Astrocyte (in vitro differentiated cells and primary cell): Measurements from ENCODE around the gene HBM. TPM values are rescaled to one million over a fixed set of nuclear protein-coding genes. Genes with fewer than 3 reads are reported as not detected.
A peak's percentile ranks its signal among the peaks of the same experiment; 100 is the strongest.
"Not testable (repeated sequence)": the region's sequence is repeated elsewhere in the genome, so short reads cannot be mapped to it uniquely, and the experiment has no call there.

ENCODE experiments used
- DNase-seq: peaks from one replicate; pipeline ENCODE4 v3.0.0-alpha.2; 2010; ENCODE audit warnings: low read depth
- FAIRE-seq: peaks from 2 replicates; lab custom pipeline; 2011; peaks lifted over from hg19 to GRCh38; lab: Jason Lieb, UNC
- H2AFZ ChIP-seq: 2 replicates; pipeline ENCODE4 v1.6.0; 2012; ENCODE audit warnings: low read depth, low read length, inconsistent platforms
- H3K27ac ChIP-seq: 2 replicates; pipeline ENCODE4 v1.5.1; 2011; ENCODE audit warnings: low read depth, low read length, inconsistent platforms
- H3K27me3 ChIP-seq: 2 replicates; pipeline ENCODE4 v1.6.0; 2011; ENCODE audit warnings: low read length, inconsistent platforms; ENCODE audit not compliant: insufficient read depth
- H3K36me3 ChIP-seq: 2 replicates; pipeline ENCODE4 v1.5.1; 2011; ENCODE audit warnings: low read length, inconsistent platforms; ENCODE audit not compliant: insufficient read depth
- H3K4me1 ChIP-seq: 2 replicates; pipeline ENCODE4 v1.5.1; 2011; ENCODE audit warnings: low read length, inconsistent platforms; ENCODE audit not compliant: insufficient read depth
- H3K4me2 ChIP-seq: 2 replicates; pipeline ENCODE4 v1.6.0; 2012; ENCODE audit warnings: low read length, inconsistent platforms
- H3K4me3 ChIP-seq: 2 replicates; pipeline ENCODE4 v1.5.1; 2011; ENCODE audit warnings: low read depth, mild to moderate bottlenecking, low read length, inconsistent platforms; ENCODE audit not compliant: insufficient read depth
- H3K79me2 ChIP-seq: 2 replicates; pipeline ENCODE4 v1.6.0; 2012; ENCODE audit warnings: mild to moderate bottlenecking, low read length, inconsistent platforms; ENCODE audit not compliant: insufficient read depth
- H3K9ac ChIP-seq: 2 replicates; pipeline ENCODE4 v1.6.0; 2012; ENCODE audit warnings: mild to moderate bottlenecking, low read length, inconsistent platforms
- H3K9me3 ChIP-seq: 2 replicates; pipeline ENCODE4 v1.5.1; 2012; ENCODE audit warnings: low read depth, mild to moderate bottlenecking, low read length, inconsistent platforms; ENCODE audit not compliant: insufficient read depth
- H4K20me1 ChIP-seq: 2 replicates; pipeline ENCODE4 v1.6.0; 2012; ENCODE audit warnings: low read length, inconsistent platforms; ENCODE audit not compliant: insufficient read depth
- H3K27ac Mint-ChIP-seq: one replicate; pipeline ENCODE4 v1.8.0; 2021; ENCODE audit warnings: mild to moderate bottlenecking, mixed read lengths; ENCODE audit not compliant: unreplicated experiment
- H3K27me3 Mint-ChIP-seq: one replicate; pipeline ENCODE4 v1.8.0; 2021; ENCODE audit warnings: low read depth, mixed read lengths; ENCODE audit not compliant: unreplicated experiment
- H3K36me3 Mint-ChIP-seq: one replicate; pipeline ENCODE4 v1.8.0; 2021; ENCODE audit warnings: low read depth, mixed read lengths; ENCODE audit not compliant: unreplicated experiment
- H3K4me1 Mint-ChIP-seq: one replicate; pipeline ENCODE4 v1.8.0; 2021; ENCODE audit warnings: low read depth, mixed read lengths; ENCODE audit not compliant: unreplicated experiment
- H3K4me3 Mint-ChIP-seq: one replicate; pipeline ENCODE4 v1.8.0; 2021; ENCODE audit warnings: mild to moderate bottlenecking, moderate library complexity, mixed read lengths; ENCODE audit not compliant: unreplicated experiment
- H3K9me3 Mint-ChIP-seq: one replicate; pipeline ENCODE4 v1.8.0; 2021; ENCODE audit warnings: mild to moderate bottlenecking, mixed read lengths; ENCODE audit not compliant: unreplicated experiment
- EZH2 ChIP-seq: IDR thresholded peaks from 2 replicates; pipeline ENCODE4 v1.6.1; 2012; ENCODE audit warnings: mild to moderate bottlenecking, low read length, inconsistent platforms; ENCODE audit not compliant: insufficient read depth
- total RNA-seq: library from RNA; stranded (reverse); gene quantifications from 2 replicates; pipeline ENCODE4 v1.2.1, GENCODE V29; 2021
- TF ChIP-seq, protein P1 (sequence below): IDR thresholded peaks from 2 replicates; pipeline ENCODE4 v1.5.1; 2011; ENCODE audit warnings: low read depth, mild to moderate bottlenecking, inconsistent platforms, low read length, moderate library complexity; ENCODE audit not compliant: insufficient read depth

The HBM gene
- total RNA-seq, 1 donor from 2014 or later = not detected

DNA sequence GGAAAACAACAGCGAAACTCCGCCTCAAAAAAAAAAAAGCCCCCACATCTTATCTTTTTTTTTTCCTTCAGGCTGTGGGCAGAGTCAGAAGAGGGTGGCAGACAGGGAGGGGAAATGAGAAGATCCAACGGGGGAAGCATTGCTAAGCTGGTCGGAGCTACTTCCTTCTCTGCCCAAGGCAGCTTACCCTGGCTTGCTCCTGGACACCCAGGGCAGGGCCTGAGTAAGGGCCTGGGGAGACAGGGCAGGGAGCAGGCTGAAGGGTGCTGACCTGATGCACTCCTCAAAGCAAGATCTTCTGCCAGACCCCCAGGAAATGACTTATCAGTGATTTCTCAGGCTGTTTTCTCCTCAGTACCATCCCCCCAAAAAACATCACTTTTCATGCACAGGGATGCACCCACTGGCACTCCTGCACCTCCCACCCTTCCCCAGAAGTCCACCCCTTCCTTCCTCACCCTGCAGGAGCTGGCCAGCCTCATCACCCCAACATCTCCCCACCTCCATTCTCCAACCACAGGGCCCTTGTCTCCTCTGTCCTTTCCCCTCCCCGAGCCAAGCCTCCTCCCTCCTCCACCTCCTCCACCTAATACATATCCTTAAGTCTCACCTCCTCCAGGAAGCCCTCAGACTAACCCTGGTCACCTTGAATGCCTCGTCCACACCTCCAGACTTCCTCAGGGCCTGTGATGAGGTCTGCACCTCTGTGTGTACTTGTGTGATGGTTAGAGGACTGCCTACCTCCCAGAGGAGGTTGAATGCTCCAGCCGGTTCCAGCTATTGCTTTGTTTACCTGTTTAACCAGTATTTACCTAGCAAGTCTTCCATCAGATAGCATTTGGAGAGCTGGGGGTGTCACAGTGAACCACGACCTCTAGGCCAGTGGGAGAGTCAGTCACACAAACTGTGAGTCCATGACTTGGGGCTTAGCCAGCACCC is 9.5 kb downstream of the HBM start:
- FAIRE-seq (no peak), DNase-seq (no peak)
- Histone ChIP-seq H3K4me3 (no peak overlapping the region), H3K27ac (no peak overlapping the region), H4K20me1 (peaks cover 22% of the 10 kb centered on the region), H3K36me3 (no peaks in the 10 kb centered on the region), H3K9ac (no peak overlapping the region), H3K4me1 (no peaks in the 10 kb centered on the region), H3K27me3 (peaks cover 42% of the 10 kb centered on the region), H3K4me2 (no peak overlapping the region), H2AFZ (no peak overlapping the region), H3K9me3 (no peaks in the 10 kb centered on the region), H3K79me2 (no peaks in the 10 kb centered on the region)
- Mint-ChIP-seq H3K27me3 (peaks cover 50% of the 10 kb centered on the region), H3K4me1 (no peaks in the 10 kb centered on the region), H3K27ac (no peak overlapping the region), H3K4me3 (peak overlapping the region; percentile 57), H3K9me3 (peaks cover 3% of the 10 kb centered on the region), H3K36me3 (peaks cover 2% of the 10 kb centered on the region)
- TF ChIP-seq, protein P1, sequence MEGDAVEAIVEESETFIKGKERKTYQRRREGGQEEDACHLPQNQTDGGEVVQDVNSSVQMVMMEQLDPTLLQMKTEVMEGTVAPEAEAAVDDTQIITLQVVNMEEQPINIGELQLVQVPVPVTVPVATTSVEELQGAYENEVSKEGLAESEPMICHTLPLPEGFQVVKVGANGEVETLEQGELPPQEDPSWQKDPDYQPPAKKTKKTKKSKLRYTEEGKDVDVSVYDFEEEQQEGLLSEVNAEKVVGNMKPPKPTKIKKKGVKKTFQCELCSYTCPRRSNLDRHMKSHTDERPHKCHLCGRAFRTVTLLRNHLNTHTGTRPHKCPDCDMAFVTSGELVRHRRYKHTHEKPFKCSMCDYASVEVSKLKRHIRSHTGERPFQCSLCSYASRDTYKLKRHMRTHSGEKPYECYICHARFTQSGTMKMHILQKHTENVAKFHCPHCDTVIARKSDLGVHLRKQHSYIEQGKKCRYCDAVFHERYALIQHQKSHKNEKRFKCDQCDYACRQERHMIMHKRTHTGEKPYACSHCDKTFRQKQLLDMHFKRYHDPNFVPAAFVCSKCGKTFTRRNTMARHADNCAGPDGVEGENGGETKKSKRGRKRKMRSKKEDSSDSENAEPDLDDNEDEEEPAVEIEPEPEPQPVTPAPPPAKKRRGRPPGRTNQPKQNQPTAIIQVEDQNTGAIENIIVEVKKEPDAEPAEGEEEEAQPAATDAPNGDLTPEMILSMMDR = no peak
- no peak for TF ChIP-seq EZH2

GRCh38 chr16:176006-176405 is 10.2 kb downstream of the HBM start:
- not testable (repeated sequence) for H3K27ac ChIP-seq, H3K4me1 Mint-ChIP-seq, H3K4me3 ChIP-seq, H3K9me3 Mint-ChIP-seq, H3K79me2 ChIP-seq, DNase-seq, H3K4me2 ChIP-seq, H2AFZ ChIP-seq, H3K4me3 Mint-ChIP-seq, H3K27ac Mint-ChIP-seq, H3K4me1 ChIP-seq, H3K9ac ChIP-seq, H3K9me3 ChIP-seq, H3K36me3 Mint-ChIP-seq, FAIRE-seq, H3K36me3 ChIP-seq
- peaks cover 24% of the 10 kb centered on the region for H4K20me1 ChIP-seq
- peaks cover 46% of the 10 kb centered on the region for H3K27me3 Mint-ChIP-seq
- H3K27me3 ChIP-seq = peaks cover 38% of the 10 kb centered on the region

GRCh38 chr16:176477-177382 is 11.0 kb downstream of the HBM start, which contains the start of gene HBA1:
HBA1 (plus strand) TSS chr16:176680; CDS start chr16:176717, 37 bp downstream.
- not testable (repeated sequence) for H3K36me3 ChIP-seq, H2AFZ ChIP-seq, H3K79me2 ChIP-seq, H3K9me3 Mint-ChIP-seq, FAIRE-seq, H3K4me3 ChIP-seq, H3K36me3 Mint-ChIP-seq, H3K4me1 Mint-ChIP-seq, H3K4me1 ChIP-seq, H3K4me2 ChIP-seq, DNase-seq, H3K27ac ChIP-seq, H3K9ac ChIP-seq, H3K27ac Mint-ChIP-seq, H3K9me3 ChIP-seq
- Mint-ChIP-seq H3K27me3 (peaks cover 40% of the 10 kb centered on the region), H3K4me3 (peak within 1 kb of the TSS; percentile 10)
- Histone ChIP-seq H3K27me3 (peaks cover 38% of the 10 kb centered on the region), H4K20me1 (peaks cover 29% of the 10 kb centered on the region)
- TF ChIP-seq EZH2 = peak; percentile 77
